Pancreas (tissue), 10 donors: Measurements from ENCODE around the gene TPH2. TPM values are rescaled to one million over a fixed set of nuclear protein-coding genes. Genes with fewer than 3 reads are reported as not detected.
A peak's percentile ranks its signal among the peaks of the same experiment; 100 is the strongest.

Source experiments
- ATAC-seq, 4 donors: fragments of 200-7000 bp; cut with Tn5 transposase; one replicate each; pipeline versions ENCODE4 v1.8.0 to v1.9.1; 2020; ENCODE audit warnings: mild to moderate bottlenecking in 4 of 4, moderate library complexity in 4 of 4
- DNase-seq, 6 donors: peaks; one replicate each; pipeline ENCODE4 v3.0.0-alpha.2; 2020
- FAIRE-seq: peaks from 2 replicates; lab custom pipeline; 2012; peaks lifted over from hg19 to GRCh38; lab: Jason Lieb, UNC
- H3K27ac ChIP-seq, 4 donors: fragments of 200-600 bp; sonication (generic); 1 replicate in 3 of 4; 2 replicates in 1 of 4; pipeline versions ENCODE4 v1.5.0 to v1.8.0; 2020
- H3K27me3 ChIP-seq, 4 donors: fragments of 200-600 bp; one replicate each; pipeline ENCODE4 v1.8.0; 2021
- H3K36me3 ChIP-seq, 3 donors: fragments of 200-600 bp; sonication (generic) in 1 of 3; one replicate each; pipeline versions ENCODE4 v1.5.0 to v1.8.0; 2020 to 2021
- H3K4me1 ChIP-seq, 3 donors: fragments of 200-600 bp; one replicate each; pipeline ENCODE4 v1.8.0; 2021
- H3K4me3 ChIP-seq, 4 donors: fragments of 200-600 bp; sonication (generic) in 2 of 4; one replicate each; pipeline versions ENCODE4 v1.5.0 to v1.8.0; 2020 to 2021
- H3K9me3 ChIP-seq, 4 donors: fragments of 200-600 bp; one replicate each; pipeline ENCODE4 v1.8.0; 2021
- WGBS, 2 donors: extraction: QIAGEN DNeasy Blood & Tissue Kit; methylation state at CpG; one replicate each; pipeline ENCODE4 v1.1.7; 2013; 5-methylcytosine and 5-hydroxymethylcytosine counted together
- intact Hi-C, 3 donors: fragments of 100-400 bp; cut with DNase I; formaldehyde crosslinking; loops; one replicate each; pipeline versions ENCODE4 v1.11.1 to v1.14.2; 2022
- polyA plus RNA-seq, 2 donors: library from polyadenylated mRNA; stranded (reverse); fragments of 200-250 nt; gene quantifications; one replicate each; pipeline ENCODE4 v1.2.3, GENCODE V29; 2013
- total RNA-seq, 6 donors: library from RNA; stranded (reverse); fragmentation: NEBNext Ultra II Directional in 4 of 6; extraction: Animal tissue kit (Norgen Biotek cat#: 25700) in 4 of 6; gene quantifications; one replicate each; pipeline versions ENCODE4 v1.2.1 to v1.2.4, GENCODE V29; 2021 to 2023
- TF ChIP-seq, protein P1 (sequence below), 4 donors: fragments of 200-600 bp; sonication (generic) in 3 of 4; IDR thresholded peaks; one replicate each; pipeline versions ENCODE4 v1.5.0 to v1.8.0; 2021; ENCODE audit warnings: antibody characterized with exemption in 4 of 4
- donor health status: healthy with polysubstance abuse.
- donor health status: DM: no; HTN: no; CAD: no; lungs with moderate emphysema.
- donor health status: DM: no; HTN: no; CAD: no.
- donor health status: control.
- donor health status: control.
- donor health status: Bipolar disorder and iron deficiency.
- donor health status: DM: yes; HTN: yes; CAD: no.
- donor health status: DM: no; HTN: no; CAD: no.
- donor health status: DM: no; HTN: no; CAD: no.
- donor health status: DM: yes; HTN: yes; CAD: no.

TPH2 gene
- total RNA-seq, result not detected
- polyA plus RNA-seq, result not detected

DNA sequence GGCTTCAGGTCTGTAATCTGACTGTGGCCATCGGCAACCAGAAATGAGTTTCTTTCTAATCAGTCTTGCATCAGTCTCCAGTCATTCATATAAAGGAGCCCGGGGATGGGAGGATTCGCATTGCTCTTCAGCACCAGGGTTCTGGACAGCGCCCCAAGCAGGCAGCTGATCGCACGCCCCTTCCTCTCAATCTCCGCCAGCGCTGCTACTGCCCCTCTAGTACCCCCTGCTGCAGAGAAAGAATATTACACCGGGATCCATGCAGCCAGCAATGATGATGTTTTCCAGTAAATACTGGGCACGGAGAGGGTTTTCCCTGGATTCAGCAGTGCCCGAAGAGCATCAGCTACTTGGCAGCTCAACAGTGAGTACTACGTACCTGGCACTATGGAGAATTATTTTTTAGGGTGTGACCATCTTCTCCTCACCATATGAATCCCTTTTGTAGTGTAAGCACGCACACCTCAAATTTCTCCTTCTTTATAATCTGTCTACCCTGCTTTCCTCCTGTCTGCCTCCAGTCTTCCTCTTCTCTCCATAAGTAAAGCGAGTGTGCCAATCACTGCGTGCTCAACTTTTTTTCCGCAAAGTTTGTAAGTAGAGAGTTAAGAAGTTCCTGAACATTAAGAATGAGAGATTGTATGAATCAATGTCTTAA is at the start of gene TPH2:
TPH2 (plus strand) TSS at position 118 of the 658 bp plus-strand sequence; CDS start at position 260, 142 bp downstream.
- 15 to 16% methylated on average over 16 of the region's 16 CpGs for WGBS, 2 donors
- Histone ChIP-seq H3K9me3 (no peaks in the 10 kb centered on the region), H3K4me3 (no peak within 1 kb of the TSS), H3K36me3 (no peaks in the 10 kb centered on the region), H3K27me3 (peaks cover 0 to 18% (median 5%) of the 10 kb centered on the region in 4 donors), H3K4me1 (no peaks in the 10 kb centered on the region), H3K27ac (no peak within 1 kb of the TSS)
- intact Hi-C loops, result no loop called here
- FAIRE-seq, result no peak
- DNase-seq, result peak; percentile 40 to 77 (median 66)
- TF ChIP-seq, protein P1, sequence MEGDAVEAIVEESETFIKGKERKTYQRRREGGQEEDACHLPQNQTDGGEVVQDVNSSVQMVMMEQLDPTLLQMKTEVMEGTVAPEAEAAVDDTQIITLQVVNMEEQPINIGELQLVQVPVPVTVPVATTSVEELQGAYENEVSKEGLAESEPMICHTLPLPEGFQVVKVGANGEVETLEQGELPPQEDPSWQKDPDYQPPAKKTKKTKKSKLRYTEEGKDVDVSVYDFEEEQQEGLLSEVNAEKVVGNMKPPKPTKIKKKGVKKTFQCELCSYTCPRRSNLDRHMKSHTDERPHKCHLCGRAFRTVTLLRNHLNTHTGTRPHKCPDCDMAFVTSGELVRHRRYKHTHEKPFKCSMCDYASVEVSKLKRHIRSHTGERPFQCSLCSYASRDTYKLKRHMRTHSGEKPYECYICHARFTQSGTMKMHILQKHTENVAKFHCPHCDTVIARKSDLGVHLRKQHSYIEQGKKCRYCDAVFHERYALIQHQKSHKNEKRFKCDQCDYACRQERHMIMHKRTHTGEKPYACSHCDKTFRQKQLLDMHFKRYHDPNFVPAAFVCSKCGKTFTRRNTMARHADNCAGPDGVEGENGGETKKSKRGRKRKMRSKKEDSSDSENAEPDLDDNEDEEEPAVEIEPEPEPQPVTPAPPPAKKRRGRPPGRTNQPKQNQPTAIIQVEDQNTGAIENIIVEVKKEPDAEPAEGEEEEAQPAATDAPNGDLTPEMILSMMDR (IDR thresholded peaks at IDR 0.05), result peak; percentile 8 to 42 (median 28)
- peak; percentile 87 to 96 (median 92) for ATAC-seq

DNA sequence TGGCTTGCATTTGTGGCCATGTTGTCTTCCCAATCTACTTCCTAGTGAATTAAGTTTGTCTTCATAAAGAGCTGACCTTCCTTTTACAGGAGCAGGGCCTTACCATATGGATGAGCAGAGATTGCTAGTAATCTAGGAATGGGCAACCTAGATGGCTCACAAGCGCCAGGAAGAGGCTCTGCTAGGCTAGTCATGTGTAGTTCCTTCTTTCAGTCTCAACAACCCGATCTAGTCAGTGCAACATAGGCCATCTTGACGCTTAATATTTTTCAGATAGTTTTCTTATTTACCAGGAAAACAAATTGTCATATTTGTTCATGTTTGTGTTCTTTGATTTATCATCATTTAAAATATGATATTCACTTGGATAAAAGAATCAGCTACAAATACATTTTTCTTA is 48.2 kb upstream of the TPH2 start:
- intact Hi-C loops, result no loop called here
- FAIRE-seq (no peak), ATAC-seq (no peak), DNase-seq (no peak)
- Histone ChIP-seq H3K9me3 (no peaks in the 10 kb centered on the region), H3K4me1 (no peaks in the 10 kb centered on the region), H3K27me3 (no peaks in the 10 kb centered on the region), H3K36me3 (peaks cover 0 to 10% (median 0%) of the 10 kb centered on the region in 3 donors), H3K4me3 (no peak overlapping the region), H3K27ac (no peak overlapping the region)
- 95 to 97% methylated on average over 3 of the region's 3 CpGs for WGBS, 2 donors
- TF ChIP-seq, protein P1 (IDR thresholded peaks at IDR 0.05), result no peak

DNA sequence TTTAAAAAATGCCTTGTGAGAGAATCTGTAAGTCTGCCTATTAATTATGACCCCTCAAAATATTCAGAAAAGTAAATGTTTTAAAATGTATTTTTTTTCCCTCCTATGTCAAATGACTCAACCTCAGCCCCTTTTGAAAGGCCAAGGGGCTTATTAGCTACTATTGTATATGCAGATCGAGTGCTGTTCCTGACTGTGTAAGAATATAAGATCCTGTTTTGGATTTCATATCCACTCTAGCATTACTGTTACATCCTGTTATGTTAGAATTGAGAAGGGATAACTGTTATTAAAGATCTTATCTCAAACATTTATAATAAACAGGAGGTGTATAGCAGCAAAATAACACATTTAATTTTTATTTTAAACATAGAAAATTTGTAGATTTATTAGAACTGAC is 46.6 kb upstream of the TPH2 start:
- ATAC-seq, result no peak

GRCh38 chr12:71896205-71896882 is 42.3 kb upstream of the TPH2 start:
- DNase-seq, result no peak
- no peak for FAIRE-seq
- no peaks in the 10 kb centered on the region for H3K27me3 ChIP-seq
- no peaks in the 10 kb centered on the region for H3K4me1 ChIP-seq
- ATAC-seq, result no peak
- peaks cover 0 to 25% (median 10%) of the 10 kb centered on the region in 3 donors for H3K36me3 ChIP-seq
- H3K4me3 ChIP-seq, result no peak overlapping the region
- TF ChIP-seq, protein P1 (IDR thresholded peaks at IDR 0.05), result no peak
- H3K9me3 ChIP-seq, result no peaks in the 10 kb centered on the region
- intact Hi-C loops, result no loop called here
- WGBS, 2 donors, result 88 to 89% methylated on average over 3 of the region's 3 CpGs
- no peak overlapping the region for H3K27ac ChIP-seq

More for the DNA sequence above, 46.6 kb upstream of the TPH2 start:
- no peak for DNase-seq
- Histone ChIP-seq H3K4me1 (no peaks in the 10 kb centered on the region), H3K9me3 (no peaks in the 10 kb centered on the region), H3K27ac (no peak overlapping the region), H3K4me3 (no peak overlapping the region), H3K27me3 (no peaks in the 10 kb centered on the region), H3K36me3 (peaks cover 0 to 18% (median 0%) of the 10 kb centered on the region in 3 donors)
- no peak for FAIRE-seq
- intact Hi-C loops, result no loop called here
- TF ChIP-seq, protein P1 (IDR thresholded peaks at IDR 0.05), result no peak
- 86 to 97% methylated on average over 1 of the region's 1 CpG for WGBS, 2 donors
